ENCODE measurements around the gene ACR. TPM values are rescaled to one million over a fixed set of nuclear protein-coding genes. Genes with fewer than 3 reads are reported as not detected.

Gene ACR
- total and polyA plus RNA-seq, 10 of the 15 experiments (the other 5 are each of a cell fraction or from before 2014, with no cell fraction given): not detected

DNA sequence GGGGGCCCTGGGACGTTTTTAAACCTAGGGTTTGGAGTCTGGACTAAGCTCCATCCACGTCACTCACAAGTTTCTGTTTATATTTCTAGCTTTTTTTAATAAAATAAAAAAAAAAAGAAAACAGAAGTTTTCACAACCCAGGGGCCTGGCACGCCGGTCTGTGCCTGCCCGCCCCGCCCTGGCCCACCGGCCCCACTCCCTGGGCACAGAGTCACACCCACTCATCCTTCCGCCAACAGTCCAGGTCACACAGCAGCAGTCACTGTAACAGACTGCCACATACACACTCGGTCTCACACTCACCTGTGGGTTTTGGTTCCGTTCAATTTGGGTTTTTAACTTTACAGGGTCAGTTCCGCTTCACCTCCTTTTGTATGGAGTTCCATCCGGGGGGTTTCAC lies 5.3 kb upstream of the ACR start (continued):
- TF ChIP-seq USF1 (IDR thresholded peaks at IDR 0.05; ENCODE audit: borderline replicate concordance, extremely low read length, insufficient read depth, low read depth, low read length): no peak

DNA sequence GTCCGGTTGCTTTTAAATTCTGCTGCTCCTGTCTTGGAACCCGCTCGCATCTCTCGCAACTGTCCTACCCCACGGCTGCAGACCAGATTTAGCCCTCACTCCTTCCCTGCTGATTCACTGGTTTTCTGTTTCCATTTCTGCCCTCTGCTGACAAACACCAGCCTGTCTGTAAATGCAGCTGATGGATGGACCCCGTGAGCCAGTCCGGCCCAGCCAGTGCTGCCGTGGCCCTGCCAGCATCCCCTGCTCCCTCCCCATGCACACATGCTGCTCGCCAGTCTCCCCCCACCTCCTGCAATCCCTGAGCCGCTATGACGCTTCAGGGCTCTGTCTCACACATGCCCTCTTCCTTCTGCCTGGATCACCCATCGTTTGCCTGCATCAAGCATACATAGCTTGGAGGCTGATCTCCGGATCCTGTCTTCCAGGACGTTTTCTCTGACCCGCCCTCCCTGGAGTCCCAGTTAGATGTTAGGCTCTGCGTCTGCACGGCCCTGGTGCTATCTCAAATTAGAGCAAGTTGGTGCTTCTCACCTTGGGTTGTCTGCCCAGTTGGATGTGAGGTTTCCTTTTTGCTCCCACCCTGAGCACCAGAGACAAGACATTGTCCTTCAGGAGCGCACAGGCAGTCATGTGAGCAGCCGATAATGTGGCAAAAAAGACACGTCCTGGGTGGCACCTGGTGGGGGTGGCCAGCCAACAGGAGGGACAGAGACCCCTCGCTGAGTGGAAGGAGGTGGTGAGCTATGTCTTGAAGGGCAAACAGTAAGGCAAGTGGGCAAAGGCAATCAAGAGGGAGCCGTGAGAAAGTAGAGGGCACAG lies 4.3 kb upstream of the ACR start:
- ChIA-PET RAD21 (ENCODE audit: unreplicated experiment) (no interaction called here), CTCF (interaction anchor here (1.1 kb wide), 1 partner anchor 24 kb away, joined by 3 read pairs; no protein-coding TSS in a partner anchor), POLR2A (interaction anchor here (0.5 kb wide), 1 partner anchor 352 kb away, joined by 3 read pairs; no protein-coding TSS in a partner anchor), SMC1A (ENCODE audit: uncharacterized antibody, unreplicated experiment) (no interaction called here)
- Histone ChIP-seq H3K36me3 (ENCODE audit: control insufficient read depth in 2 of 2, insufficient read depth in 2 of 2, low read length in 1 of 2) (no peaks in the 10 kb centered on the region), H3K79me2 (ENCODE audit: control insufficient read depth, insufficient read depth, low read length) (no peaks in the 10 kb centered on the region), H3K4me2 (ENCODE audit: control insufficient read depth, insufficient read depth) (no peak overlapping the region), H3K4me3 (no peak overlapping the region), H2AFZ (ENCODE audit: control insufficient read depth, low read depth, low read length) (no peak overlapping the region), H3K4me1 (ENCODE audit: control insufficient read depth, insufficient read depth, low read length) (no peaks in the 10 kb centered on the region), H3K27ac (ENCODE audit: control insufficient read depth, insufficient read depth) (no peak overlapping the region), H3K9me3 (replicated peaks; ENCODE audit: control insufficient read depth, insufficient read depth, low read length) (no peaks in the 10 kb centered on the region), H3K9ac (ENCODE audit: control insufficient read depth, insufficient read depth, low read length) (no peak overlapping the region), H3K27me3 (replicated peaks in 1 of 2; ENCODE audit: control insufficient read depth in 2 of 2, insufficient read depth in 2 of 2, low read length in 1 of 2) (no peaks in the 10 kb centered on the region; a peak in 3 of 4 replicates), H4K20me1 (ENCODE audit: control insufficient read depth, insufficient read depth) (no peaks in the 10 kb centered on the region)
- in situ Hi-C loops (cut with MboI): no loop called here
- no peak for FAIRE-seq
- no TSS peak for BruUV-seq (replicated peaks)
- intact Hi-C loops (cut with micrococcal nuclease; ENCODE audit: unreplicated experiment): no loop called here
- no peak for TF ChIP-seq ZNF217 (IDR thresholded peaks at IDR 0.05)
- TF ChIP-seq, protein P1, sequence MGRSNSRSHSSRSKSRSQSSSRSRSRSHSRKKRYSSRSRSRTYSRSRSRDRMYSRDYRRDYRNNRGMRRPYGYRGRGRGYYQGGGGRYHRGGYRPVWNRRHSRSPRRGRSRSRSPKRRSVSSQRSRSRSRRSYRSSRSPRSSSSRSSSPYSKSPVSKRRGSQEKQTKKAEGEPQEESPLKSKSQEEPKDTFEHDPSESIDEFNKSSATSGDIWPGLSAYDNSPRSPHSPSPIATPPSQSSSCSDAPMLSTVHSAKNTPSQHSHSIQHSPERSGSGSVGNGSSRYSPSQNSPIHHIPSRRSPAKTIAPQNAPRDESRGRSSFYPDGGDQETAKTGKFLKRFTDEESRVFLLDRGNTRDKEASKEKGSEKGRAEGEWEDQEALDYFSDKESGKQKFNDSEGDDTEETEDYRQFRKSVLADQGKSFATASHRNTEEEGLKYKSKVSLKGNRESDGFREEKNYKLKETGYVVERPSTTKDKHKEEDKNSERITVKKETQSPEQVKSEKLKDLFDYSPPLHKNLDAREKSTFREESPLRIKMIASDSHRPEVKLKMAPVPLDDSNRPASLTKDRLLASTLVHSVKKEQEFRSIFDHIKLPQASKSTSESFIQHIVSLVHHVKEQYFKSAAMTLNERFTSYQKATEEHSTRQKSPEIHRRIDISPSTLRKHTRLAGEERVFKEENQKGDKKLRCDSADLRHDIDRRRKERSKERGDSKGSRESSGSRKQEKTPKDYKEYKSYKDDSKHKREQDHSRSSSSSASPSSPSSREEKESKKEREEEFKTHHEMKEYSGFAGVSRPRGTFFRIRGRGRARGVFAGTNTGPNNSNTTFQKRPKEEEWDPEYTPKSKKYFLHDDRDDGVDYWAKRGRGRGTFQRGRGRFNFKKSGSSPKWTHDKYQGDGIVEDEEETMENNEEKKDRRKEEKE (IDR thresholded peaks at IDR 0.05): no peak
- TF ChIP-seq, protein P2, sequence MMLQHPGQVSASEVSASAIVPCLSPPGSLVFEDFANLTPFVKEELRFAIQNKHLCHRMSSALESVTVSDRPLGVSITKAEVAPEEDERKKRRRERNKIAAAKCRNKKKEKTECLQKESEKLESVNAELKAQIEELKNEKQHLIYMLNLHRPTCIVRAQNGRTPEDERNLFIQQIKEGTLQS (IDR thresholded peaks at IDR 0.05; ENCODE audit: borderline replicate concordance, extremely low read depth, low read depth, low read length): no peak
- TF ChIP-seq HDAC2 (IDR thresholded peaks at IDR 0.05): no peak
- TF ChIP-seq SIX5 (IDR thresholded peaks at IDR 0.05; ENCODE audit: low read depth, low read length, severe bottlenecking): no peak
- no peak for TF ChIP-seq TCF7 (IDR thresholded peaks at IDR 0.05; ENCODE audit: borderline replicate concordance)
- no peak for TF ChIP-seq REST (IDR thresholded peaks at IDR 0.05; ENCODE audit: low read depth, low read length)
- TF ChIP-seq EZH2 (IDR thresholded peaks at IDR 0.05; ENCODE audit: borderline replicate concordance, control insufficient read depth, low read depth, low read length): no peak
- TF ChIP-seq NFYB (IDR thresholded peaks at IDR 0.05; ENCODE audit: insufficient read depth, low read depth, low read length): no peak
- TF ChIP-seq PAX5 (IDR thresholded peaks at IDR 0.05; ENCODE audit: borderline replicate concordance, low read depth, low read length): no peak
- TF ChIP-seq CHD4 (IDR thresholded peaks at IDR 0.05): no peak
- ATAC-seq: no peak
- no peak for DNase-seq (ENCODE audit: low read depth, low spot score)
- 45% methylated on average over 22 of the region's 22 CpGs for WGBS (ENCODE audit: insufficient coverage, insufficient replicate concordance, low lambda C conversion rate, missing lambda C conversion rate)
